Measurements from ENCODE around the gene PTPRZ1.

PTPRZ1 gene

DNA sequence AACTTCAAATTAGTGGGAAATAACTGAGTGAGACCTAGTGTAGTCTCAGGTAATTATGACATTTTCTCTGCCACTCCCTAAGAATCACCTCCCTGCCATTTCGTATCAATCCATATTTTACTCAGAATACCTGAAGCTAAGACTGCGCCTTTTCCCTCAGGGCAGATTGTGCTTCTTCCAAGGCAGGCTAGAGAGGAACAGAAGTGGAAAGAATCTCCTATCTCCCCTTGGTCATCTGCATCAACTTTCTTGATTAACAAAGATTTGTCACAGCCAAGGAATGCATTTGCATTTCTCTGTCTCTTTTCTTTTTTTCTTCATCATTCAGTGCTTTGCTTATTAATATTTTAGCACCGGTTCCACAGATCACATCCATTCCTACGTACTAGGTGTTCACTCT, 119.1 kb downstream of the PTPRZ1 start:
- DNase-seq (ENCODE audit: low spot score), result no peak
- TF ChIP-seq, protein P1, sequence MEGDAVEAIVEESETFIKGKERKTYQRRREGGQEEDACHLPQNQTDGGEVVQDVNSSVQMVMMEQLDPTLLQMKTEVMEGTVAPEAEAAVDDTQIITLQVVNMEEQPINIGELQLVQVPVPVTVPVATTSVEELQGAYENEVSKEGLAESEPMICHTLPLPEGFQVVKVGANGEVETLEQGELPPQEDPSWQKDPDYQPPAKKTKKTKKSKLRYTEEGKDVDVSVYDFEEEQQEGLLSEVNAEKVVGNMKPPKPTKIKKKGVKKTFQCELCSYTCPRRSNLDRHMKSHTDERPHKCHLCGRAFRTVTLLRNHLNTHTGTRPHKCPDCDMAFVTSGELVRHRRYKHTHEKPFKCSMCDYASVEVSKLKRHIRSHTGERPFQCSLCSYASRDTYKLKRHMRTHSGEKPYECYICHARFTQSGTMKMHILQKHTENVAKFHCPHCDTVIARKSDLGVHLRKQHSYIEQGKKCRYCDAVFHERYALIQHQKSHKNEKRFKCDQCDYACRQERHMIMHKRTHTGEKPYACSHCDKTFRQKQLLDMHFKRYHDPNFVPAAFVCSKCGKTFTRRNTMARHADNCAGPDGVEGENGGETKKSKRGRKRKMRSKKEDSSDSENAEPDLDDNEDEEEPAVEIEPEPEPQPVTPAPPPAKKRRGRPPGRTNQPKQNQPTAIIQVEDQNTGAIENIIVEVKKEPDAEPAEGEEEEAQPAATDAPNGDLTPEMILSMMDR (IDR thresholded peaks at IDR 0.05; ENCODE audit: borderline replicate concordance, control extremely low read depth, extremely low read depth, insufficient read depth, missing control alignments), result no peak
- in situ Hi-C loops (cut with MboI; ENCODE audit: low sequenced_read_pairs, unreplicated experiment), result loop anchor here (10.0 to 25.0 kb wide), 2 partner anchors 237 to 880 kb away; no protein-coding TSS in a partner anchor

GRCh38 chr7:121994625-121995410, 121.9 kb downstream of the PTPRZ1 start:
- in situ Hi-C loops (cut with MboI; ENCODE audit: low sequenced_read_pairs, unreplicated experiment), result loop anchor here (10.0 to 25.0 kb wide), 2 partner anchors 240 to 883 kb away; no protein-coding TSS in a partner anchor
- peak; percentile 68 for DNase-seq (ENCODE audit: low spot score)
- TF ChIP-seq, protein P1 (IDR thresholded peaks at IDR 0.05; ENCODE audit: borderline replicate concordance, control extremely low read depth, extremely low read depth, insufficient read depth, missing control alignments), result peak; percentile 61

- TF ChIP-seq, protein P1 (IDR thresholded peaks at IDR 0.05; ENCODE audit: borderline replicate concordance, control extremely low read depth, extremely low read depth, insufficient read depth, missing control alignments), result no peak
- in situ Hi-C loops (cut with MboI; ENCODE audit: low sequenced_read_pairs, unreplicated experiment), result no loop called here
- no peak for DNase-seq (ENCODE audit: low spot score)
Observed at GRCh38 chr7:122006687-122007086, 133.7 kb downstream of the PTPRZ1 start.

- TF ChIP-seq, protein P1 (IDR thresholded peaks at IDR 0.05; ENCODE audit: borderline replicate concordance, control extremely low read depth, extremely low read depth, insufficient read depth, missing control alignments), result no peak
- in situ Hi-C loops (cut with MboI; ENCODE audit: low sequenced_read_pairs, unreplicated experiment), result no loop called here
- no peak for DNase-seq (ENCODE audit: low spot score)
Observed at GRCh38 chr7:122010116-122010515, 137.2 kb downstream of the PTPRZ1 start.

DNA sequence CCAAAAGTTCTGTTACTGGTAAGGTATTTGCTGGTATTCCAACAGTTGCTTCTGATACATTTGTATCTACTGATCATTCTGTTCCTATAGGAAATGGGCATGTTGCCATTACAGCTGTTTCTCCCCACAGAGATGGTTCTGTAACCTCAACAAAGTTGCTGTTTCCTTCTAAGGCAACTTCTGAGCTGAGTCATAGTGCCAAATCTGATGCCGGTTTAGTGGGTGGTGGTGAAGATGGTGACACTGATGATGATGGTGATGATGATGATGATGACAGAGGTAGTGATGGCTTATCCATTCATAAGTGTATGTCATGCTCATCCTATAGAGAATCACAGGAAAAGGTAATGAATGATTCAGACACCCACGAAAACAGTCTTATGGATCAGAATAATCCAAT, 140.1 kb downstream of the PTPRZ1 start:
- in situ Hi-C loops (cut with MboI; ENCODE audit: low sequenced_read_pairs, unreplicated experiment), result no loop called here
- DNase-seq (ENCODE audit: low spot score), result no peak
- TF ChIP-seq, protein P1 (IDR thresholded peaks at IDR 0.05; ENCODE audit: borderline replicate concordance, control extremely low read depth, extremely low read depth, insufficient read depth, missing control alignments), result no peak

DNA sequence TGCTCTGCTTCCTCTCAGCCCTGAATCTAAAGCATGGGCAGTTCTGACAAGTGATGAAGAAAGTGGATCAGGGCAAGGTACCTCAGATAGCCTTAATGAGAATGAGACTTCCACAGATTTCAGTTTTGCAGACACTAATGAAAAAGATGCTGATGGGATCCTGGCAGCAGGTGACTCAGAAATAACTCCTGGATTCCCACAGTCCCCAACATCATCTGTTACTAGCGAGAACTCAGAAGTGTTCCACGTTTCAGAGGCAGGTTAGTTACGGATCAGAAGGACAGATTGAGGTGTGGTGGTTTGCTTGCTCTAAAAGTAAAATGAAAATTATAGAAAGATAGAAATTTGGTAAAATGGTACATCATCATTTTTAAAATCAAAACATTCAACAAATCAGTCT, 140.7 kb downstream of the PTPRZ1 start:
- TF ChIP-seq, protein P1 (IDR thresholded peaks at IDR 0.05; ENCODE audit: borderline replicate concordance, control extremely low read depth, extremely low read depth, insufficient read depth, missing control alignments), result no peak
- in situ Hi-C loops (cut with MboI; ENCODE audit: low sequenced_read_pairs, unreplicated experiment), result no loop called here
- no peak for DNase-seq (ENCODE audit: low spot score)

Data from GM13976 (cell line).